Central memory CD8-positive, alpha-beta T cell (primary cell): ENCODE data around the gene ZNF579.

Experiments used
- ATAC-seq: fragments of 150-1000 bp; cut with Tn5 transposase; replicated peaks from 2 replicates; pipeline ENCODE4 v1.10.0; 2022; ENCODE audit warnings: mild to moderate bottlenecking, moderate FRiP score, moderate number of reproducible peaks; ENCODE audit not compliant: poor library complexity, severe bottlenecking; ENCODE audit errors: extremely low read depth
- DNase-seq, 2 donors: peaks; one replicate each; pipeline ENCODE4 v3.0.0; 2021; ENCODE audit warnings: low spot score in 2 of 2
- H3K27ac Mint-ChIP-seq: one replicate; pipeline ENCODE4 v1.8.0; 2022; ENCODE audit warnings: low read depth, mild to moderate bottlenecking, moderate library complexity, mixed read lengths
- H3K27me3 Mint-ChIP-seq: one replicate; pipeline ENCODE4 v1.8.0; 2022; ENCODE audit warnings: mixed read lengths
- H3K36me3 Mint-ChIP-seq: one replicate; pipeline ENCODE4 v1.8.0; 2022; ENCODE audit warnings: mild to moderate bottlenecking, moderate library complexity, mixed read lengths; ENCODE audit not compliant: insufficient read depth
- H3K4me1 Mint-ChIP-seq: one replicate; pipeline ENCODE4 v1.8.0; 2022; ENCODE audit warnings: mixed read lengths
- H3K4me3 Mint-ChIP-seq: one replicate; pipeline ENCODE4 v1.8.0; 2022; ENCODE audit warnings: mild to moderate bottlenecking, moderate library complexity, mixed read lengths
- H3K9me3 Mint-ChIP-seq: one replicate; pipeline ENCODE4 v1.8.0; 2022; ENCODE audit warnings: mixed read lengths

ZNF579 gene

DNA sequence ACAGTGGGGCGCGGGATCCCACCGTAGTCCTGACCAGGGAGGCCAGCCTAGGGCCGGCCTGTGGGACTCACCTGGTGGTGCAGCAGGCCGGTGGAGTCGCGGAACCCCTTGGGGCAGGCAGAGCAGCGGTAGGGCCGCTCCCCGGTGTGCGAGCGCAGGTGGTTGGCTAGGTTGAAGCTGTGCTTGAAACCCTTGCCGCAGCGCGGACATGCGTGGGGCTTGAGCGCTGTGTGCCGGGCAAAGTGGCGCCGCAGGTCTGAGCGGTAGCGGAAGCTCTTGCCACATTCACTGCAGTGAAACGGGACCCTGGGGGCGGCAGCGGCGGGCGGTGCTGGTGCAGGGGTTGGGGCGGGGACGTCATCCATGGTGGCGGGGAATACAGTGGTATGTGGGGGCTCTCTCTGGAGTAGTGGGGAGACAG lies 16.9 kb upstream of the ZNF579 start:
- Mint-ChIP-seq H3K4me1 (peaks cover 21% of the 10 kb centered on the region), H3K27me3 (no peaks in the 10 kb centered on the region), H3K4me3 (no peak overlapping the region), H3K36me3 (peaks cover 11% of the 10 kb centered on the region), H3K27ac (no peak overlapping the region), H3K9me3 (no peaks in the 10 kb centered on the region)
- DNase-seq (no peak), ATAC-seq (no peak)

DNA sequence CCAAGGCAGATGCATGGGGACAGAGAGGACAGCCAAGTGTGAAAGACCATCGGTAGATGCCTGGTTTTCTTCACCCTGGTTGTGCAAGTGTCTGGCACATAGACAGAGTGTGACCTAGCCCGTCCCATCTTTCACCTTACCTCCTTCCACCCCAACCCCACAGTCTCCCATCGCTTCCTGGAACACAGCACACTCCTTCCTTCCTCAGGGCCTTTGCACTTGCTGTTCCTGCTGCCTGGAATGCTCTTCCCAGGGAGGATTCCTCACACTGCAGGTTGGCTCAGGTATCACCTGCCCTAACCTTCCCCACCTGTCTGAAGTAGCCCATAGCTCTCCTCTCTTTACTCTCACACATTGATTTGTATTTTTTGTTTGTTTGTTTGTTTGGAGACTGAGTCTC lies 15.7 kb upstream of the ZNF579 start:
- DNase-seq (no peak), ATAC-seq (no peak)
- no peak overlapping the region for H3K27ac Mint-ChIP-seq
- no peak overlapping the region for H3K4me3 Mint-ChIP-seq
- no peaks in the 10 kb centered on the region for H3K9me3 Mint-ChIP-seq
- H3K4me1 Mint-ChIP-seq, result peaks cover 14% of the 10 kb centered on the region
- H3K27me3 Mint-ChIP-seq, result no peaks in the 10 kb centered on the region
- H3K36me3 Mint-ChIP-seq, result peaks cover 11% of the 10 kb centered on the region

DNA sequence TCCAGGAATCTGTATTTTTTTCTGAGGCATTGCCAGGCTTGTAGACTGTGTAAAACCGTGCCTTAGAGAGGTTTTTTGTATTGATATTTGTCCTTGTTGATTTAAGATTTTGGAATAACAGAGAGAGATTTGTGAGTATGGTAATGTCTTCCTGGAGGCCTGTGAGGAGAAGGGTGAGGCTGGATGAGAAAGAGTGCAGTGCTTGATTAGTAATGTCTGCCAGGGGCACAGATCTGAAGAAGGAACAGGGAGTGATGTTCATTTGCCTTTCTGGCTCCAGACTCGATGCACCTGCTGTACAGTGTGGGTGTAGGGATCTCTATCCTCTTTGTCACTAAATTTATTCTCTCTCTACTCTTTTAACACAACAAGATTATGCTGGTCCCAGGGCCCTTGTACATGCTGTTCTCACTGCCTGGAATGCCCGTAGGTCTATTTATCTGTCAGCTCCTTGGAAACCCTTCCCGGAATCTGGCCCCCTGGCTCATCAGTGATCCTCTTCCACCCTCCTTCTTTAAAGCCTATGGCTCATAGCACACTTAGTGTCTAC lies 14.4 kb upstream of the ZNF579 start:
- Mint-ChIP-seq H3K36me3 (peaks cover 11% of the 10 kb centered on the region), H3K27me3 (no peaks in the 10 kb centered on the region), H3K4me1 (peaks cover 11% of the 10 kb centered on the region), H3K27ac (peak overlapping the region; percentile 71), H3K4me3 (no peak overlapping the region), H3K9me3 (no peaks in the 10 kb centered on the region)
- DNase-seq, result no peak
- no peak for ATAC-seq

DNA sequence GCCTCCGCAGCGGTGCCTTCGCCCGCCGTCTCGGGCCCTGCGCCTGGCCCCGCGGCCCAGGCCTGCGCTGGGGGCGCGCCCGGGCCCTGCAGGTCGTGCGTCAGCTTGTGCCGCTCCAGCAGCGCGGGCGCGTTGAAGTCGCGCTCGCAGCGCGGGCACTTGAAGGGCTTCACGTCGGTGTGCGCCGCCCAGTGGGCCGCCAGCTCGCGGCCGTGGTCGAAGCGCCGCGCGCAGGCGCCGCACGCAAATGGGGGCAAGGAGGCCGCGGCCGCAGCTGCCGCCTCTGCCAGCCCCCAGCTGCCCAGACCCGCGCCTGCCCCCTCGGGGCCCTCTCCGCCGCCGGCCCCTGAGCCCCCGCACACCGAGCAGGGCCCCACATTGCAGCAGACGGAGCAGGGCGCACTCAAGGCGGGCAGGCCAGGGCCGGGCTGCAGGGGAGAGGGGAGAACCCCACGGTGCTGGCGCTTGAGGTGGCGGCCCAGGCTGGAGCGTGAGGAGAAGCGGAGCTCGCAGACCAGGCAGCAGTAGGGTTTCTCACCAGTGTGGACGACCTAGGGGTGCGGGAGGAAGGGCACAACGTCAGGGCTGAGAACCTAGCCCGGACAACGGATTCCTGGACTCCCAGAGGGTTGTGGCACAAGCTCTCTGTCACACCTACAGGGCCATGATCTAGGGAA lies 12.6 kb upstream of the ZNF579 start:
- no peak for ATAC-seq

DNA sequence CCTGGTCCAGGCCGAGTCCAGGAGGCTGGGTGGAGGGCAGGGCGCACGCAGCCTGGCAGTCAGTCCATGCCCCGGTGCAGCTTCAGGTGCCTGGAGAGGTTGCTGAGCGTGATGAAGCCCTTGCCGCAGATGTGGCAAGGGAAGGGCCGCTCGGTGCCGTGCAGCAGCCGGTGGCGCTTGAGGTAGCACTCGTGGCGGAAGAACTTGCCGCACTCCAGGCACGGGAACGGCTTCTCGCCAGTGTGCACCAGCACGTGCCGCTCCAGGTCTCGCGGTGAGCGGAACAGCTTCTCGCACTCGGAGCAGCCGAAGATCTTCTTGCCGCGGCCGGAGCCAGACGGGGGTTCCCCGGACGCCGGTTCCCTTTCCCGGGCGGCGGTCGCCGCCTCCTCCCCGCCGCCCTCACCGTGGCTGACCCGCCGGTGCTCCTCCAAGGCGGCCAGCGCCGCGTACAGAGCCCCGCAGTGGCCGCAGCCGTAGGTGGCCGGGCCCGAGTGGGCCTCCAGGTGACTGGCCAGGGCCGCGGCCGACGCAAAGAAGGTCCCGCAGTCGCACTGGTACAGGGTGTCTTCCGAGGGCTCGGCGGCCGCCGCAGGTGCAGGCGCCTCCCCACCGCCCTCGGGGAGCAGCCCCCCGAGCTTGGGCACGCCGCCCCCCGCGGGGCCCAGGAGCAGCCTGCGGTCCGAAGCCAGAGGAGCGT lies 11.9 kb upstream of the ZNF579 start:
- DNase-seq, result no peak
- Mint-ChIP-seq H3K4me1 (peaks cover 4% of the 10 kb centered on the region), H3K36me3 (peaks cover 7% of the 10 kb centered on the region), H3K27ac (no peak overlapping the region), H3K27me3 (no peaks in the 10 kb centered on the region), H3K9me3 (no peaks in the 10 kb centered on the region), H3K4me3 (no peak overlapping the region)
- ATAC-seq, result no peak

More for the DNA sequence above, 12.6 kb upstream of the ZNF579 start:
- Mint-ChIP-seq H3K4me3 (no peak overlapping the region), H3K27ac (no peak overlapping the region), H3K4me1 (peaks cover 4% of the 10 kb centered on the region), H3K36me3 (peaks cover 8% of the 10 kb centered on the region), H3K27me3 (no peaks in the 10 kb centered on the region), H3K9me3 (no peaks in the 10 kb centered on the region)
- no peak for DNase-seq

DNA sequence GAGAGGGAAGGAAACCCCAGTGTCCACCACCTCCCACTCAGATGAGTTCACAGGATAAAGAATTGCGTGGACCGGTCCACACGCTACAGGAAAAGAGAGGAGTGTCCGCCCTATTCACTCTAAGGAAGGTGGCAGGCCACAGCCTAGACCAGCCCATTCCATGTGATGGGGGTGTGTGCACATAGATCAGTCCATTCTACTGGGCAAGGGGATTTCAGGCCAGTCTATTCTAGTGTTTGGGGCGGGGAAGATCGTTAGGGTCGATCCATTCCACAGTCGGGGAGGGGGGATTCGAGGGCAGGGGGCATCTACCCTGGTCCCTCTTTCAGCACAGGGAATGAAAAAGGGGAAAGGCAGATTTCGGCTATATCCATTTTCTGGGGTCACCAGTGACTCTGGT lies 10.9 kb upstream of the ZNF579 start:
- Mint-ChIP-seq H3K9me3 (no peaks in the 10 kb centered on the region), H3K4me1 (peaks cover 14% of the 10 kb centered on the region)

DNA sequence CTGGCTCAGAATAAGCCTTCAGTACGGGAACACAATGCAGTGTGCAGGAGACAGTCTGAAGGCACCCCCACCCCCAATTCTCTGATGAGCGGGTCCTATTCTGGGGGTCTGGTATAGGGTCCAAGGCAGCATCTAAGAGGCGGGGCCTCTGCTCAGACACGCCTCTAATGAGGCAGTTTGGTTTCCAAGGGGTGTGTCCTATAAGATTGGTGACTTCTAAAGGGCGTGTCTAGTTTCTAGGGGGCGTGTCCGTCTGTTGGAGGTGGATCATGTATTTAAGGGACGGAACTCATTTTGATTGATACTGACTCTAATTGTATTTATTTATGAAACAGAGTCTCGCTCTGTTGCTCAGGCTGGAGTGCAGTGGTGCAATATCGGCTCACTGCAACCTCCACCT lies 10.0 kb upstream of the ZNF579 start:
- H3K36me3 Mint-ChIP-seq, result peaks cover 4% of the 10 kb centered on the region
- H3K27me3 Mint-ChIP-seq, result no peaks in the 10 kb centered on the region
- peaks cover 23% of the 10 kb centered on the region for H3K4me1 Mint-ChIP-seq
- no peak overlapping the region for H3K27ac Mint-ChIP-seq
- no peaks in the 10 kb centered on the region for H3K9me3 Mint-ChIP-seq
- H3K4me3 Mint-ChIP-seq, result no peak overlapping the region
- DNase-seq (no peak), ATAC-seq (no peak)

More for the DNA sequence above, 10.9 kb upstream of the ZNF579 start:
- no peaks in the 10 kb centered on the region for H3K27me3 Mint-ChIP-seq
- ATAC-seq (no peak), DNase-seq (no peak)
- H3K4me3 Mint-ChIP-seq, result no peak overlapping the region
- no peak overlapping the region for H3K27ac Mint-ChIP-seq
- peaks cover 5% of the 10 kb centered on the region for H3K36me3 Mint-ChIP-seq

DNA sequence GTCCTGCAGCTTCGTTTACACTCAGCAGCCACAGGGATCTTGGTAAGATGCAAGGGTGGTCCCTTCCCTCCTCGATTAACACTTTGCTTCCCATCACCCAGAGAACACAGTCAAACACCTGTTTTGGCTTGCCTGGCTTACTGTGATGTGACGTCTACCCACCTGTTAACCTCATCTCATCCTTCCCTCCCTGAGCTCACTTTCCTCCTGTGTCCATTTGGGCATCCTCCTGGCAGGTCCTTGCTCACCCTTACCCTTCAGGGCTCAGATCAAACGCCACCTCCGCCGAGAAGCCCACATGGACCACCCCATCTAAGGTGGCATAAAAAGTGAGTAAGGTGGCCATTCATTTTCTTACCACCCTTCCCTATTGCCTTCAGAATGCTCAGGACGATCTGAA lies 9.5 kb upstream of the ZNF579 start:
- DNase-seq, result no peak
- Mint-ChIP-seq H3K9me3 (no peaks in the 10 kb centered on the region), H3K27me3 (no peaks in the 10 kb centered on the region), H3K36me3 (peaks cover 2% of the 10 kb centered on the region), H3K27ac (no peak overlapping the region), H3K4me1 (peaks cover 28% of the 10 kb centered on the region), H3K4me3 (no peak overlapping the region)
- ATAC-seq, result no peak

DNA sequence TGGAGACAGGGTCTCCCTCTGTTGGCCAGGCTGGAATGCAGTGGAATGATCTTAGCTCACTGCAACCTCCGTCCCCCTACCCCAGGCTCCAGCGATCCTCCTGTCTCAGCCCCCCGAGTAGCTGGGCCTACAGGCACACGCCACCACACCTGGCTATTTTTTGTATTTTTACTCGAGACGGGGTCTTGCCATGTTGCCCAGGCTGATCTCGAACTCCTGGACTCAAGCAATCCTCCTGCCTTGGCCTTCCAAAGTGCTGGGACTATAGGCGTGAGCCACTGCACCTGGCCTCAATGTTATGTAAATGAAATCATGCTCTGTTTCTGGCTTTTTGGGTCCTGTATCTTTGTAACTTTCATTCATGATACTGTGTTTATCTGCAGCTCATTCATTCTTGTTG lies 8.1 kb upstream of the ZNF579 start:
- H3K4me3 Mint-ChIP-seq, result no peak overlapping the region
- H3K27ac Mint-ChIP-seq, result no peak overlapping the region
- DNase-seq (no peak), ATAC-seq (no peak)
- peaks cover 2% of the 10 kb centered on the region for H3K36me3 Mint-ChIP-seq
- no peaks in the 10 kb centered on the region for H3K27me3 Mint-ChIP-seq
- H3K4me1 Mint-ChIP-seq, result peaks cover 29% of the 10 kb centered on the region
- no peaks in the 10 kb centered on the region for H3K9me3 Mint-ChIP-seq

DNA sequence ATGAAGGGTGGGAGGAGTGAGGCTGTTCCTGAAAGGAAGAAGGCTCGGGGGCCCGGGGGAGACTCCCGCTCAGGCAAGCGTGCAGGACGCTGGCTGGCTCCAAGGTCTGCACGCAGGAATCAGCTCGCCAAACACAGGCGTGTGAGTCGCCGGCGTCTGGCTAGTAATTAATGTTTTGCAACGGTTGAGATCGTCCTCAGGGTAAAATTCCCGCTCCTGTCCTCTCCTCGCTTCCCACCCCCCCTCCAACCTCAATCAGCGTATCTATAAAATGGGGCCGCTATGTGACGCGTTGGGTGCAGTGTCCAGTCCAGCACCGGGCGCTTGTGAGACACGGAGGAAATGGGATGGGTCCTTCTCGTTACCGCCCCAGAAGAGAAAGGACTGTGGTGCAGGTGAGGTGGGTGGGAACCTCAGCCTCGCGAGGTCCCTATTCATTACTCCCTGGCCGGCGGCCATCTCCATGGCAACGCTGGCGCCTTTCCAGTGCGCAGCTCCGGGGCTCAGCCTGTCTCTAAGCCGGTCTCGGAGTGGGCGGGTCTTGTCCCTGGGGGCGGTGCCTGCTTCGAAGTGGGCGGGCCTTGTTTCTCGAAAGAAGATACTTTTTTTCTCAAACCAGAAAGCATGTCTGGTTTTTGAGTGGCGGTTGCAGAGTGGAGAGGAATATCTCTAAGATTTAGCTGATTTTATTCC lies 6.5 kb upstream of the ZNF579 start:
- Mint-ChIP-seq H3K9me3 (no peaks in the 10 kb centered on the region), H3K27ac (no peak overlapping the region), H3K36me3 (peaks cover 2% of the 10 kb centered on the region), H3K4me1 (peaks cover 30% of the 10 kb centered on the region), H3K4me3 (peak overlapping the region; percentile 54), H3K27me3 (no peaks in the 10 kb centered on the region)
- ATAC-seq (peak; percentile 99), DNase-seq (peak; percentile 91 to 95)

DNA sequence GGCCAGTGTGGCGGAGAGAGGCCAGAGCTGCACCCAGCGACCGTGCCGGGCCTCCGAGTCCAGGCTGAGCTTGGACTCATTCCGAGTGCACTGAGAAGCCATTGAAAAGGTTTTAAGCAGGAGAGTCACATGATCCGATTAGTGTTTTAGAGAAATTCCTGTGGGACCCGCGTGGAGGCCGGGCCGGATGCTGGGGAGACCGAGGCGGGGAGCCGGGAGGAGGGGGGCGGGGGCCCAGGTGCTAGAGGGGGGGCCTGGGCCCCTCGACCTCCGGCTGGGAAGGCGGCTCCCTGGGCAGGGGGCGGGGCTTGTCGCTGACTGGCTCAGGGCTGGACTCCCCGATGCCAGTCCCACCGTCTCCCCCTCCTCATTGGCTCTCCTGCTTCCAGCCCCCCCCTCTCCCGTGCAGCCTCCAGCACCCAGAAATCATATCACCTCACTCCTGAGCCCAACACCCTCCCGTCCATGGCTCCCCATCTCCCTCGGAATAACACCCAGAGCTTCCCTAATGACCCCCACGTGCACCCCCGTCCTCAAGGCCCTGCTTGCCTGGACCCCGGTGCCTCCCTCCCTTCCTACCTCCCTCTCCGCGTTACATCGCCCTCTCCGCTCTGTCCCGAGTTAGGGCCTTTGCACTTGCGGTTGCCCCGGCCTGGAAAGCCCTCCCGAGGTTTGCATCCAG lies 5.2 kb upstream of the ZNF579 start:
- H3K4me1 Mint-ChIP-seq, result peaks cover 42% of the 10 kb centered on the region
- no peak for DNase-seq
- ATAC-seq, result no peak
- no peaks in the 10 kb centered on the region for H3K27me3 Mint-ChIP-seq
- peak overlapping the region; percentile 25 for H3K27ac Mint-ChIP-seq
- H3K9me3 Mint-ChIP-seq, result no peaks in the 10 kb centered on the region
- H3K36me3 Mint-ChIP-seq, result peaks cover 5% of the 10 kb centered on the region
- peak overlapping the region; percentile 54 for H3K4me3 Mint-ChIP-seq

DNA sequence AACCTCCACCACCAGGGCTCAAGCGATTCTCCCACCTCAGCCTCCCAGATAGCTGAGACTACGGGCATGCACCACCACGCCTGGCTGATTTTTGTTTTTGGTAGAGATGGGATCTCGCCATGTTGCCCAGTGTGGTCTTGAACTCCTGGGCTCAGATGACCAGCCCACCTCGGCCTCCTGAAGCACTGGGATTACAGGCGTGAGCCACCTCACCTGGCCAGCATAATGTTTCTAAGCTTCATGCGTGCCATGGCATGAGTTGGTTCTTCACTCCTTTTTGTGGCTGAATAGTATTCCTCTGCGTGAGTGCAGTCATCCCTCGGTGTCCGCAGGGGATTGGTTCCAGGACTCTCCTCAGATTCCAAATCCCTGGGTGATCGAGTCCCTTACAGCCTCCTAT lies 4.2 kb upstream of the ZNF579 start:
- peaks cover 44% of the 10 kb centered on the region for H3K4me1 Mint-ChIP-seq
- ATAC-seq (no peak), DNase-seq (no peak)
- no peaks in the 10 kb centered on the region for H3K27me3 Mint-ChIP-seq
- no peaks in the 10 kb centered on the region for H3K9me3 Mint-ChIP-seq
- peaks cover 9% of the 10 kb centered on the region for H3K36me3 Mint-ChIP-seq
- peak overlapping the region; percentile 25 for H3K27ac Mint-ChIP-seq
- H3K4me3 Mint-ChIP-seq, result peak overlapping the region; percentile 54
